Measurements from ENCODE around the gene PPM1F. TPM values are rescaled to one million over a fixed set of nuclear protein-coding genes. Genes with fewer than 3 reads are reported as not detected.
A peak's percentile ranks its signal among the peaks of the same experiment; 100 is the strongest.

The PPM1F gene
- total RNA-seq (2014; rRNA removed; shearing (Covaris generic)), result 22.9 and 29.6 TPM in 2 replicates

GRCh38 chr22:21952586-21953571 lies at the start of gene PPM1F:
TSS of gene PPM1F (minus strand) at chr22:21952848. CDS start at chr22:21946048, 6,800 bp downstream.
- DNase-seq (ENCODE audit: low read depth), result peak; percentile 89

- no peak for DNase-seq (ENCODE audit: low read depth)
Observed at GRCh38 chr22:22001664-22002525, 49.2 kb upstream of the PPM1F start.

- no peak for DNase-seq (ENCODE audit: low read depth)
Observed at GRCh38 chr22:21998595-21999247, 46.1 kb upstream of the PPM1F start.

GRCh38 chr22:21996175-21996720 lies 43.6 kb upstream of the PPM1F start:
- DNase-seq (ENCODE audit: low read depth), result no peak

GRCh38 chr22:21995660-21996059 lies 43.0 kb upstream of the PPM1F start:
- DNase-seq (ENCODE audit: low read depth), result no peak

GRCh38 chr22:21994881-21995444 lies 42.3 kb upstream of the PPM1F start:
- no peak for DNase-seq (ENCODE audit: low read depth)

GRCh38 chr22:21992593-21993237 lies 40.1 kb upstream of the PPM1F start:
- no peak for DNase-seq (ENCODE audit: low read depth)

GRCh38 chr22:21991774-21992173 lies 39.1 kb upstream of the PPM1F start:
- no peak for DNase-seq (ENCODE audit: low read depth)

GRCh38 chr22:21991304-21991596 lies 38.6 kb upstream of the PPM1F start:
- no peak for DNase-seq (ENCODE audit: low read depth)

GRCh38 chr22:21990445-21991303 lies 38.0 kb upstream of the PPM1F start:
- DNase-seq (ENCODE audit: low read depth), result no peak

GRCh38 chr22:21989049-21989448 lies 36.4 kb upstream of the PPM1F start:
- no peak for DNase-seq (ENCODE audit: low read depth)

- DNase-seq (ENCODE audit: low read depth), result no peak
Observed at GRCh38 chr22:21985214-21985613, 32.6 kb upstream of the PPM1F start.

- DNase-seq (ENCODE audit: low read depth), result peak; percentile 39
Observed at GRCh38 chr22:21984793-21985192, 32.1 kb upstream of the PPM1F start.

GRCh38 chr22:21982338-21982965 lies 29.8 kb upstream of the PPM1F start, which contains the start of gene TOP3B:
TSS of gene TOP3B (minus strand) at chr22:21982787. CDS start at chr22:21975709, 7,078 bp downstream.
- peak; percentile 81 for DNase-seq (ENCODE audit: low read depth)

- no peak for DNase-seq (ENCODE audit: low read depth)
Observed at GRCh38 chr22:21981874-21982273, 29.2 kb upstream of the PPM1F start.

- DNase-seq (ENCODE audit: low read depth), result no peak
Observed at GRCh38 chr22:21980547-21980946, 27.9 kb upstream of the PPM1F start.

- DNase-seq (ENCODE audit: low read depth), result no peak
Observed at GRCh38 chr22:21978564-21979386, 26.1 kb upstream of the PPM1F start.

GRCh38 chr22:21977814-21978213 lies 25.2 kb upstream of the PPM1F start:
- no peak for DNase-seq (ENCODE audit: low read depth)

All from Daoy (cell line).